Activated naive CD4-positive, alpha-beta T cell treated with anti-CD3 and anti-CD28 coated beads, Interleukin-2, amount 50 U/mL, for 72 hours (primary cell): ENCODE data around the gene NSUN5. TPM values are rescaled to one million over a fixed set of nuclear protein-coding genes. Genes with fewer than 3 reads are reported as not detected.

Experiments
- total RNA-seq, 2 donors: library from RNA; stranded (reverse); gene quantifications; one replicate each; pipeline ENCODE4 v1.2.3, GENCODE V29; 2022

NSUN5 gene
- total RNA-seq, 2 donors from 2014 or later: 47.9 to 75.2 TPM

Other genes starting within 250 kb of the NSUN5 start
- not detected for gene SPDYE9, start 222.8 kb downstream of the NSUN5 start, total RNA-seq
- under 1 TPM in 1 of 2 donors, not detected in 1; 0.20 TPM for gene TRIM50, start 19.3 kb upstream of the NSUN5 start, total RNA-seq
- not detected for gene FKBP6, start 19.3 kb upstream of the NSUN5 start, total RNA-seq
- gene FZD9, start 125.0 kb upstream of the NSUN5 start, total RNA-seq: under 1 TPM; 0.09 to 0.23 TPM
- gene BAZ1B, start 213.5 kb upstream of the NSUN5 start, total RNA-seq: 10 to 100 TPM; 76.0 to 90.8 TPM
- gene BCL7B, start 248.9 kb upstream of the NSUN5 start, total RNA-seq: 10 to 100 TPM; 51.5 to 60.1 TPM